Chondrocyte (in vitro differentiated cells): ENCODE results near the gene TMOD4. TPM values are rescaled to one million over a fixed set of nuclear protein-coding genes. Genes with fewer than 3 reads are reported as not detected.
"Not testable (repeated sequence)": the region's sequence is repeated elsewhere in the genome, so short reads cannot be mapped to it uniquely, and the experiment has no call there.

Experiments used
- DNase-seq: peaks from one replicate; pipeline ENCODE4 v3.0.0; 2021; ENCODE audit warnings: mixed read lengths, low spot score
- H3K27ac Mint-ChIP-seq: one replicate; pipeline ENCODE4 v1.8.0; 2021; ENCODE audit warnings: mild to moderate bottlenecking, moderate library complexity, mixed read lengths; ENCODE audit not compliant: unreplicated experiment
- H3K27me3 Mint-ChIP-seq: 2 replicates; pipeline ENCODE4 v1.8.0; 2021; ENCODE audit warnings: low read depth, mixed read lengths
- H3K36me3 Mint-ChIP-seq: 2 replicates; pipeline ENCODE4 v1.8.0; 2021; ENCODE audit warnings: low read depth, mixed read lengths
- H3K4me1 Mint-ChIP-seq: 2 replicates; pipeline ENCODE4 v1.8.0; 2021; ENCODE audit warnings: low read depth, mild to moderate bottlenecking, mixed read lengths
- H3K4me3 Mint-ChIP-seq: one replicate; pipeline ENCODE4 v1.8.0; 2021; ENCODE audit warnings: mild to moderate bottlenecking, moderate library complexity, mixed read lengths; ENCODE audit not compliant: unreplicated experiment
- H3K9me3 Mint-ChIP-seq: 2 replicates; pipeline ENCODE4 v1.8.0; 2021; ENCODE audit warnings: low read depth, mixed read lengths
- CTCF ChIP-seq: fragments of 200-600 bp; sonication (generic); IDR thresholded peaks from 2 replicates; pipeline ENCODE4 v1.5.0; 2021; ENCODE audit warnings: antibody characterized with exemption, mild to moderate bottlenecking, moderate library complexity
- total RNA-seq: library from RNA; stranded (reverse); gene quantifications from 3 replicates; pipeline ENCODE4 v1.2.1, GENCODE V29; 2021

The TMOD4 gene
- total RNA-seq, 1 donor from 2014 or later: 0.60 TPM

DNA sequence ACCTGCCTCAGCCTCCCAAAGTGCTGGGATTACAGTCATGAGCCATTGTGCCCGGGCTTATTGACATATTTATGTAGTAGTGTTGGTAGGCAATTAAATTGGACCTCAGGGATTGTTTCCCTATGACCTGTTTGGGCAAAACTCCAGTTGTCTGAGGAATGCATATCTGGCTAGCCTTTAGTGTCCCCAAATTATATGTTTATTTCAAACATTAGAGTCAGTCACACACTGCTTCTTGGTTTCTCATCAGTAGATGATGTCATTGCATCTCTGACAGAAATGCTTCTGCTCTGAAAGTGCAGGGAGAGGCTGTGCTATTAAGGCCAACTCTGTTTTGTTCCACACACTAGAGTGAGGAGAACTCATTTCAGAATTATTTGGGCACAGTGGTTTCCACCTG lies 35.0 kb upstream of the TMOD4 start:
- no peak for TF ChIP-seq CTCF
- no peaks in the 10 kb centered on the region for H3K9me3 Mint-ChIP-seq
- H3K36me3 Mint-ChIP-seq: peaks cover 18% of the 10 kb centered on the region
- peak overlapping the region; percentile 49 for H3K27ac Mint-ChIP-seq
- no peak overlapping the region for H3K4me3 Mint-ChIP-seq
- no peaks in the 10 kb centered on the region for H3K27me3 Mint-ChIP-seq
- H3K4me1 Mint-ChIP-seq: peaks cover 24% of the 10 kb centered on the region
- no peak for DNase-seq

DNA sequence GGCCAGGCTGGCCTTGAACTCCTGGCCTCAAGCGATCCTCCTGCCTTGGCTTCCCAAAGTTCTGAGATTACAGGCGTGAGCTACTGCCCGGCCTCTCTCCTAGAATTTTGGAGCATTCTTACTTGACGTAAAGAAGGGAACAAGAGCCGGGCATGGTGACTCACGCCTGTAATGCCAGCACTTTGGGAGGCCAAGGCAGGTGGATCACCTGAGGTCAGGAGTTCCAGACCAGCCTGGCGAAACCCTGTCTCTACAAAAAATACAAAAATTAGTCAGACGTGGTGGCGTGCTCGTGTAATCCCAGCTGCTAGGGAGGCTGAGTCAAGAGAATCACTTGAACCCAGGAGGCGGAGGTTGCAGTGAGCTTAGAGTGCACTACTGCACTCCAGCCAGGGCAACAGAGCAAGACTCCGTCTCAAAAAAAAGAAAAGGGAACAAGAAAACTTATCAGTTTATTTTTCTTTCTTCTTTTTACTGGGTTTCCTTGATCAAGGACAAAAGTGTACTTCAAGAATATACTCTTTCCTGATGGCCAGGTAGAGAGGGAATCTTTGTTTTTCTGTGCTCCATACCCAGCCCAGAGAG lies 29.7 kb upstream of the TMOD4 start:
- H3K4me3 Mint-ChIP-seq, DNase-seq, H3K27me3 Mint-ChIP-seq, H3K9me3 Mint-ChIP-seq: not testable (repeated sequence)
- H3K4me1 Mint-ChIP-seq: peaks cover 32% of the 10 kb centered on the region
- peaks cover 13% of the 10 kb centered on the region for H3K36me3 Mint-ChIP-seq
- H3K27ac Mint-ChIP-seq: peak overlapping the region; percentile 49

DNA sequence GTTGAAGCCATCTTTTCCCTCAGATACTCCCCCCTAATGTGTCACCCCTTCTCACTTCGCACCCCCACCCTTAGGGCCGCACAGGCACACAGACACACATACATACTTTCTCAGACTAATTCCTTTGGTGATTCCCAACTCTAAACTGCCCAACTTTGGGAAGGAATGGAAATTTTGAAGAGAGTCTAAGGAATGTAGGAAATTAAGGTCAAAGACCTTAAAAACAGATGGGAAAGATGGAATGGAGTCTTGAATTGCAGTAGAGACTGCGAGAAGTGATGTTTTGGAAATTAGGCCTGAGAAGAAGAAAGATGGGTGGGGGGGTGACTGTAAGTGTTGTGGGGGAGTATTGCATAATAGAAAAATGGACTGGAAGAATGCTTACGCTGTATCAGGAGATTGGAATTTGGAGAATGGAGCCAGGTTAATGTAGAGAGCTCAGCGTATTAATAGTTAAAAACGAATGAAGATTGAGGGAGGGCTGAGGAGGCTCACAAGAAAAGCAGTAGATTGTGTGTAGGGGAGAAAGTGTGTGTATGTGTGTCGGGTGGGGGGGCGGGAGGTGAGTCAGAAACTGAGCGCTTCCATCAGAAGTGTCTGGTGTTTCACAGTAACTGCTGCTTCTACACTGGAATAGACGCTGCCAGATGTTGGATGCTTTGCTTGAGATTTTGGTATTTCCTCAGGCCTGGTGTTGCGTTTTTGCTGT lies 24.2 kb upstream of the TMOD4 start:
- peak overlapping the region; percentile 99 for H3K27ac Mint-ChIP-seq
- no peaks in the 10 kb centered on the region for H3K27me3 Mint-ChIP-seq
- H3K4me3 Mint-ChIP-seq: peak overlapping the region; percentile 91
- no peak for TF ChIP-seq CTCF
- H3K4me1 Mint-ChIP-seq: peaks cover 46% of the 10 kb centered on the region
- peaks cover 9% of the 10 kb centered on the region for H3K36me3 Mint-ChIP-seq
- DNase-seq: no peak
- H3K9me3 Mint-ChIP-seq: no peaks in the 10 kb centered on the region

DNA sequence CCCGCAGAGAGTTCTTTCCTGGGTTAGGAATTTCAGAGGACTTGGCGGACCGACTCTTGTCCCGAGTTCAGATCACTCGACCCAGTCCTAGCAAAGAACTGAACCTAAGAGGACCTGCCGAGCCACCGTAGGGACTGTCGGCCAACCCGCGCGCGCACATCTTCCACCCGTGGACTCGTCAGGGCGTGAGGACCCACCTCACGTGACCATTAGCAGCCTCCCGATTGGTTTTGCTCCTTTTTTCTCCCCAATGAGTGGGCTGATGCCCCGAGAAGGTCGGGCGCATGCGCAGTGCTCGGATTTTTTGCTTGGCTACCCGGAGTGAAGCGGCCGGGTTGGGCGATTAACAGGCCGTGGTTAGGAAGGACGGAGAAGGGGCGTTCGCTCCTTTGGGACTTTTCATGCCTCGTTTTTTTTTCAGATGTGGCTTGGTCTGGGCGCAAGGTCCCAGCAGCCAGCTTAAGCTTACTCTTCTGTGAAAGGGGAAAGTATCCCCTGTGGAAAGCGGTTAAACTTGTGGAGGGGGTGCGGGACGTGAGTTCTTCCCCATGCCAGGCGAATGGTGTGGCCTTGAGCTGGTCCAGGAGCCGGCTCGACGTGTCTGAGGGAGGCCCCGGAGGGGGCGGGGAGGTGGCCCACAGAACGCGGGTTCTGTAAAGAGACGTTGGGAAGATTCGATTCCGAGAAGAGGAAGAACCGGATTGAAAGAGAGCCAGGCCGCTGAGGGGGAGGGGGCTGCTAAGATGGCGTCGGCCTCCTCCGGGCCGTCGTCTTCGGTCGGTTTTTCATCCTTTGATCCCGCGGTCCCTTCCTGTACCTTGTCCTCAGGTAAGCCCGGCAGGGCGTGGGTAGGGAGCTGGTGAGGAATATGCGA lies 22.7 kb upstream of the TMOD4 start, which contains the start of gene PIP5K1A:
Gene PIP5K1A (plus strand): TSS at position 299 of the 874 bp plus-strand sequence. CDS start 445 bp downstream, at position 744.
- DNase-seq: peak; percentile 98
- Mint-ChIP-seq H3K27ac (peak within 1 kb of the TSS; percentile 99), H3K9me3 (no peaks in the 10 kb centered on the region), H3K27me3 (no peaks in the 10 kb centered on the region), H3K4me3 (peak within 1 kb of the TSS; percentile 91), H3K36me3 (peaks cover 6% of the 10 kb centered on the region), H3K4me1 (peaks cover 38% of the 10 kb centered on the region)
- no peak for TF ChIP-seq CTCF

GRCh38 chr1:151197863-151198253 lies 22.1 kb upstream of the TMOD4 start:
- Mint-ChIP-seq H3K4me1 (peaks cover 38% of the 10 kb centered on the region), H3K4me3 (peak overlapping the region; percentile 91), H3K36me3 (peaks cover 6% of the 10 kb centered on the region), H3K27me3 (no peaks in the 10 kb centered on the region), H3K9me3 (no peaks in the 10 kb centered on the region), H3K27ac (peak overlapping the region; percentile 99)
- no peak for DNase-seq
- TF ChIP-seq CTCF: no peak
